GM12872 (cell line): ENCODE results near the gene TPK1.

Experiments
- TF ChIP-seq, protein P1 (sequence below): IDR thresholded peaks from 3 replicates; pipeline ENCODE4 v1.5.1; 2011; ENCODE audit warnings: low read depth, mild to moderate bottlenecking, low read length, moderate library complexity; ENCODE audit not compliant: insufficient read depth

TPK1 gene

DNA sequence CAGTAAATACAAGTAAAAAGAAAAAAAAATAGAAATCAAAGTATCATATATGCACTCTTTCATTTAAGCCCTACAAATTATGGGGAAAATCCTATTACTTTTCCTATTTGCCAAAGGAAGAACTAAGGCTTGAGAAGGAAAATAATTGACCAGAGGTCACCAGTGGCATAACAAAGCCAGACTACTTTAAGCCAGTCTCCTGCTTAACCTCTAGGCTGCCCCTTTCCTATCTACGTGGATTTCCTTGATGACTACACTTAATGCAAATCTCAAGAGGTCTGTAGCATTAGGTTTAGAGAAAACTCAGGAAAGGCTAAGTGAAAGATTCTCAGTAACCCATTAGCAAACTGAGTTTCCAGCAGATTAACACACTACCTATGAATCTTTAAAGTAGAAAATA is 49.8 kb downstream of the TPK1 start:
- TF ChIP-seq, protein P1, sequence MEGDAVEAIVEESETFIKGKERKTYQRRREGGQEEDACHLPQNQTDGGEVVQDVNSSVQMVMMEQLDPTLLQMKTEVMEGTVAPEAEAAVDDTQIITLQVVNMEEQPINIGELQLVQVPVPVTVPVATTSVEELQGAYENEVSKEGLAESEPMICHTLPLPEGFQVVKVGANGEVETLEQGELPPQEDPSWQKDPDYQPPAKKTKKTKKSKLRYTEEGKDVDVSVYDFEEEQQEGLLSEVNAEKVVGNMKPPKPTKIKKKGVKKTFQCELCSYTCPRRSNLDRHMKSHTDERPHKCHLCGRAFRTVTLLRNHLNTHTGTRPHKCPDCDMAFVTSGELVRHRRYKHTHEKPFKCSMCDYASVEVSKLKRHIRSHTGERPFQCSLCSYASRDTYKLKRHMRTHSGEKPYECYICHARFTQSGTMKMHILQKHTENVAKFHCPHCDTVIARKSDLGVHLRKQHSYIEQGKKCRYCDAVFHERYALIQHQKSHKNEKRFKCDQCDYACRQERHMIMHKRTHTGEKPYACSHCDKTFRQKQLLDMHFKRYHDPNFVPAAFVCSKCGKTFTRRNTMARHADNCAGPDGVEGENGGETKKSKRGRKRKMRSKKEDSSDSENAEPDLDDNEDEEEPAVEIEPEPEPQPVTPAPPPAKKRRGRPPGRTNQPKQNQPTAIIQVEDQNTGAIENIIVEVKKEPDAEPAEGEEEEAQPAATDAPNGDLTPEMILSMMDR: no peak

DNA sequence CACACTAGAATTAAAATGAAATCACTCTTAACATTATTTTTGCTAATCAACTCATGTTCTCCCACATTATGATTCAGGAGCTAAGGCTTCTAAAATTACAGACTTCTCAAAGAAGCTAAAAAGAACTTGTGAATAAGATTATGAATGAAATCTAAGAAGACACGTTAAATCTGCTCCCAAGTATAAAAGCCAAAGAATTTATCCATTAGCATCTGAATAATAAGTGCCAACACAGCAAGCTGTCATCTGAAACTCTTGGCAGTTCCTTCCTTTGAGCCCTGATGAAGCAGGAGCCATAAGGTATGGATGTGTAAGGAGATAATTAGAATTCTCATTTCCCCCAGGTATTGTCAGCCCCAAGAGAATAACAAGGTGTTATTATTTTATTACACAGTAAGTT is 50.3 kb downstream of the TPK1 start:
- TF ChIP-seq, protein P1: no peak

DNA sequence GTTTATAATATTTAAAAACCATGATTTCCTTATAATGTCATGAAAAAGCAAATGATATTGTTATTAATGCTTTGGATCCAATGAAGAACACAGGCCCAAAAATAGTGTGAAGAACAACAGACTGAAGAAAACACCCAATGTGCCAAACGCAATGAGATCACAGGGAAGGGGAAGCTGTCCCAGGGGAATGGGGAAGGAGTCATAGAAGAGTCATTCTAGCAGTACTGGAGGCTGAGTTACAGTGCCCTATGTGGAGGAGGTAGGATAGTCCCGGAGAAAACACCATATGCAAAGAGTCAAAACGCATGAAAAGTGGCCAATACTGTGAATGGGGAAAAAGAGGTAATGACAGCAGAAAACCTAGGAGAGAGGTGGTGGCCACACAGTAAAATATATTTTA is 50.9 kb downstream of the TPK1 start:
- TF ChIP-seq, protein P1: no peak

DNA sequence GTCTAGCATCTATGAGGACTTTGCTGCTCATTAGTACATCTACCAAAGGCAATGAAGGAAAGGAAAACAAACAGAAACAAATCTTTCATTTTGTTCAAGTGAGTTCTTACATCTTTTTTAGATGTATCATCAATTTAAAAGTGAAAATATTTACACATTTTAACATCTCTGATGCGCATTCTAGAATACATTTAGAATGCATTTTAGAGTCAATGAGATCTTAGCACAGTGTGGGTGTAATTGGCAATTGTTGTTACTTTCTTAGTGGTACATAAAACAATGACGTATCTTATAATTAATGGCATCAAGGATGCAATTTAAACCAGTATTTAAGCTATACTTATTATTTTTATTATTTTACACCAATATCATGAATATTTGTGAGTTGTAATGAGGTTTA is 51.4 kb downstream of the TPK1 start:
- TF ChIP-seq, protein P1: no peak

DNA sequence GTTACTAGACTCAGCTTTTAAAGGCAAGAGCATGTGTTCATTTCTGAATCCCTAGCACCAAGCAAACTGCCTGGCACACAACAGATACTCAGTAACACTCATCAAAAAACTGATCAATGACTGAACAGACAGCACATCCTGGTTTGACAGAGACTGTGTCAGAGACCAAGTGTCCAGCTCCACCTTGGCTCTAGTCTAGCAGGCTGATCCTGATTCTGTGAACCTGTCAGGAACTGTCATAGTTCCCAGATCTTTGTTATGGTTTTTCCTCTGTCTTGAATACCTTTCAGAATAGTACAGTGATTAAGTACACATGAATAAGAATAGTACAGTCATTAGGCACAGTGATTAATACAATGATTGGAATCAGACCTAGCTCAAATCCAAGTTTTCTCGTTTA is 53.0 kb downstream of the TPK1 start:
- TF ChIP-seq, protein P1: no peak

DNA sequence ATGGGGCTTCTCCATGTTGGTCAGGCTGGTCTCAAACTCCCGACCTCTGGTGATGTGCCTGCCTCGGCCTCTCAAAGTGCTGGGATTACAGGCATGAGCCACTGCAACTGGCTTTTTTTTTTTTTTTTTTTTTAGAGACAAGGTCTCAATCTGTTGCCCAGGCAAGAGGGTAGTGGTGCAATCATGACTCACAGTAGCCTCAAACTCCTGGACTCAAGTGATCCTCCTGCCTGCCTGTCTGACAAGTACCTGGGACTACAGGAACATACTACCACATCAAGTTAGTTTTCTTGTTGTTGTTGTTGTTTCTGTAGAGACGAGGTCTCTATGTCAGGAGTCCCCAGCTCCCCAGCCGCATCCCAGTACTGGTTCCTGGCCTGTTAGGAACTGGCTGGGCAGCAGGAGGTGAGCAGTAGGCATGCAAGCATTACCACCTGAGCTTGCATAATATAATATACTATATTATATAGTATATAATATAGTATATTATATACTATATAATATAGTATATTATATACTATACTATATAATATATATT is 55.7 kb downstream of the TPK1 start:
- TF ChIP-seq, protein P1: no peak

DNA sequence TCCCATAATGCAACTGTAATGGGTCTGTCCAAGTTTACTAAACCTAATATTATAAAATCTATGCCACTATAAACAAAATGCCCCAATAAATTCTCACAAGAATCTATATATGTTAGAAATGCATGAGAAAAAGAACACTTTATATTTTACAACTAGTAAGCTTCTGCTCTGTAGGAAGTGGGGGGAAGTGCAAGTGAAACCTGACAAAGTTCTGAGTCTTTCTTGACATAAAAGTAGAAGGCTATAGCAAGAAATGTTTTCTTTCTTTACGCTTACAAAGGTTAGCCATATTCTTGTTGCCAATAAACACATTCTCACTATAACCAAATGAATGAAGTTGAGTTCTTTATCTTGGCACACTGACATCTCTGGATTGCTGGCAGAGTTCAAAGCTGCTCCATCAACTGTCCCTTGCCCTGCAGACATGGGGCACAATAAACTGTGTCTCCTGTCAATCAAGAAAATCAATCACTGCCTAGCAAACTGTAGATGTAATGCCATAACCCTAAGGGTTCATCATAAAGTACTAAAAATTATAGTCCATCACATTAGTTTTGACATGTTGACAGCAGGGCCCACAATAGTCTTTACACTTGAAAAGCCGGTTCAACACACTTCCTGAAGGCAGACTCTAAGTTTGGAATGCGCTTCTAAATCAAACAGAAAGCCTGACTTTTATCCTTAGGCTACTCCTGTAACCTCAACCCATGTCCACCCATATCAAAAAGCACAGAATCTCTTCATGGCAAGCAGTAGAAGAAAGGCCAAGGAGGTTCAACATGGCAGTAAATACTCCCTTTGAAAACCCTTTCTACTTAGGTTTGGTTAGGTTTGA is 58.6 kb downstream of the TPK1 start:
- TF ChIP-seq, protein P1: no peak
